DMS53 treated with DMSO at 0.1 percent for 48 hours (cell line): ENCODE measurements around the gene TCEAL3.
"Not testable (repeated sequence)": the region's sequence is repeated elsewhere in the genome, so short reads cannot be mapped to it uniquely, and the experiment has no call there.

Experiments used
- DNase-seq: peaks from one replicate; lab custom pipeline; 2025; ENCODE audit not compliant: unreplicated experiment; lab: John Stamatoyannopoulos, UW

Gene TCEAL3

DNA sequence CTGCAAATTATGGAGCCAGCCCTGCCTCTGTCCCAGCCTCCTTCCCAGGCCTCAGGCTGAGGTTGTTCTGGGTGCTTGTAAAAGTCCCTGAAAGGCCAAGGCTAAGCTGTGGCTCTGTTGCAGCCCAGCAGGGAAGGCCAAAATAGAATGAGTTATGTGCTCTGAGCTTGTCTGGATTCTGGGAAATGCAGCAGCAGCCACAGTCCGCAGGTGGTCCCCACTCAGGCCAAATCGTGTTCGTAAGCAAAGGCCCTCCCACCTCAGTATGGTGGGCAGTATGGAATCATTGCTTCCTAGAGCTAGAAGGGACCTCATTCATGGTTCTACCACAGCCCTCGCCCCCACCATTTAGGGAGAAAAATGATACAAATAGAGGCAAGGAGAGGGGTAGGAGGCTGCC lies 16.3 kb downstream of the TCEAL3 start:
- DNase-seq: no peak

DNA sequence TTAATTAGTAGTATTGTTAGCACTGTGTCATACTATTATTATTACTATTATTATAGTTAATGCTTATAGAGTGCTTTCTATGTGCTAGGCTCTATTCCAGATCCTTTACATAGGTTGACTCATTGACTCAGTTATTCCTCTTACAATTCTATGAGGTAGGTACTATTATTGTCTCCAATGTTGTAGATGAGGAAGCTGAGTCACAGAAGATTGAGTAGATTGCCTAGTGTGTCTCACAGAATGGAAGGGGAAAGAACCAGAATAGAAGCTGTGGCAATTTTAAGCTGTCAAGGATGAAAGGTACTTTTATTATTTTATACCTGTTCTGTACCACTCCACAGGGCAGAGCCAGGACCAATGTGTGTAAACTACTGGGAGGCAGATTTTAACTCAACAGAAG lies 19.1 kb downstream of the TCEAL3 start:
- DNase-seq: no peak

DNA sequence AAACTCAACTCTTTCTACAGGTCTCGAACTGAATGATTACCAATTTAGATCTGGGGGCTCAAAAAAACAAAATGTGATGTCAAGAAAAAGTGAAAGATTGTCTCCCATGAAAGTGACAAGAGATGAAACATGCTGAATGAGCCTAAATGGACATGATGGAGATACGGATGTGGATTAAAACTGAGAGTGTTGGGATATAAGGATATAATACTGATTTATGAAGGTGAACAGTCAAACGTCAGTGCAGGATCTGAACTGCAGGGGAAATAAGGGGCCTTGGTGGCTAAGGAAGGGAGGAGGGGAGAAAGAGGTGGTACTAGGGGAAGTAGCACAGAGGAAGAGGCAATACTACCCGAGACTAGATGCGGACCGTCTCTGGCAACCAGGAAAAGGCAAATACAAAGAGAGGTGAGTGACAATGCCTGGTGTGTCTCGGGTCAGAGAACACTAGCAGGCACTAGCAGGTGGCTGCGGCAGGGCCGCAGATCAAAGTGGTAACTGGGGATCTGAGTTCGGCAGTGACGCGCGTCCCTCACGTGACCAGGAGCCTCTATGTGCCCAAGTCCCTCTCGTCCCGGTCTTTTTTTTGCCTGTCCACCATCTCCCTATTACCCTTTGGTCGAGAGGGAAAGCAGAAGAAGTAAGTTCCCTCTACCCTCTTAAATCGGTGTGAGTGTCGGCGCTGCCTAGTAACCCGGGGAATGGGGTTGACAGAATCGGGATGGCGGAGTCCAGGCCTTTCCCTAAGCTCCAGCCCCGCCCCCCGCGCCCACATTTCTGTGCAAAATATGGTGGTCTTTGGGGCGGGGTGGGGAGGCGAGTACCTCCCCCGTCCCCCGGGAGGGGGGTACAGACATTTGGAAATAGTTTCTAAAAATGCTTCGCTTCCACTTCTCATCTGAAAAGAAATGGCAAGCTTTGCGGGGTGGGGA lies 20.9 kb downstream of the TCEAL3 start, which contains the start of gene TCEAL1:
TSS of gene TCEAL1 (plus strand) at position 590 of the 932 bp plus-strand sequence. CDS start 942 bp downstream, outside the sequence.
- peak; percentile 71 for DNase-seq

DNA sequence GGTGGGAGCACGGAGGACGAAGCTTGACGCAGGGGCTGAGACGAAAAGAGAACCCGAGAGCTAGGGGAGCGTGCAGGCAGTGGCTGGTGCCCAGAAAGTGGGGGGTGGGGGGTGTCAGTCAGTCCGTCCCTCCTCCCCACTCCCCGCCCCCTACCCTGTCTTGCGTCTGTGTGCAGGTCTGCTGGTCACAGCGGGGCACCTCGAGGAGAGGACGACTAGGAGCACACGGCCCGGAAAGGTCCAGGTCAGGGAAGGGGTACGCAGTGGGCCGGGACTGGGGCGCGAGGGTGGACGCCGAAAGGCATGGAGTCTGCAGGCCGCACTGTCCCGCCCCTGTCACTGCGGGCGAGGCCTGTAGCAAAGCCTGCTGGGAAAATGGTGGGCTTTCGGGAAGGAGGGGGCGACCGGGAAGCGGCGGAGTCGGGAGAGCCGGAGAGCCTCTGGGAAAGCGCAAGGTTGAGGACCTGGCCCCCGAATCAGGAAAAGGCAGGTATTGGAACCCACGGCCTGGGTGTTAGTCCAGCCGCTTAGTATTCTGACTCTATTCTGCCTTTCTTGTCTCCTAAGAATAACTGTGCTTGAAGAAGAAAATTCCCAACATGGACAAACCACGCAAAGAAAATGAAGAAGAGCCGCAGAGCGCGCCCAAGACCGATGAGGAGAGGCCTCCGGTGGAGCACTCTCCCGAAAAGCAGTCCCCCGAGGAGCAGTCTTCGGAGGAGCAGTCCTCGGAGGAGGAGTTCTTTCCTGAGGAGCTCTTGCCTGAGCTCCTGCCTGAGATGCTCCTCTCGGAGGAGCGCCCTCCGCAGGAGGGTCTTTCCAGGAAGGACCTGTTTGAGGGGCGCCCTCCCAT lies 21.8 kb downstream of the TCEAL3 start:
- DNase-seq: peak; percentile 17

DNA sequence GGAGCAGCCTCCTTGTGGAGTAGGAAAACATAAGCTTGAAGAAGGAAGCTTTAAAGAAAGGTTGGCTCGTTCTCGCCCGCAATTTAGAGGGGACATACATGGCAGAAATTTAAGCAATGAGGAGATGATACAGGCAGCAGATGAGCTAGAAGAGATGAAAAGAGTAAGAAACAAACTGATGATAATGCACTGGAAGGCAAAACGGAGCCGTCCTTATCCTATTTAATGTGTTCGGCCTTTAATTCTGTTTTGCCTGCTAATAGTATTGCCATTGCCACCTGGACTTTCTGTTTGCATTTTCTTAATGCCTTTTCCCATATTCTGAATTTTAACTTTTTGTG lies 22.4 kb downstream of the TCEAL3 start:
- DNase-seq: no peak

DNA sequence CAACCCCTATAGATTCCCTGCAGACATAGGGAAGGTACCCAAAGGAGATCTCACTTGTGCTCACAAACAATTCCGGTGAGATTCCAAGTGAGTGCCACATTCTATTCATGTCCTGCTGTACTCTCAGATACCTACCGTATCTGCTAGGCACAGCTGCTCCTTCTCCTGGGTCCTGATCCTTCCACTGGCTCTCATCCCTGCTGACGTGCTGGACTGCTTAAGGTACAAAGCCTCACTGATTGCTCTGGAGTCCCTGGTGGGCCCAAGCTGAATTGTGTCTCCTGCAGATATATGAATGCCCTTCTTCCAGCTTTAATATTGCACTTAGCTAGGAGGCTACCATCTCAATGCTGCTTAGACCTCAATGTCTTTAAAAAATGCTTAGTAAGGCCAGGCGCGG lies 23.4 kb downstream of the TCEAL3 start:
- DNase-seq: no peak

DNA sequence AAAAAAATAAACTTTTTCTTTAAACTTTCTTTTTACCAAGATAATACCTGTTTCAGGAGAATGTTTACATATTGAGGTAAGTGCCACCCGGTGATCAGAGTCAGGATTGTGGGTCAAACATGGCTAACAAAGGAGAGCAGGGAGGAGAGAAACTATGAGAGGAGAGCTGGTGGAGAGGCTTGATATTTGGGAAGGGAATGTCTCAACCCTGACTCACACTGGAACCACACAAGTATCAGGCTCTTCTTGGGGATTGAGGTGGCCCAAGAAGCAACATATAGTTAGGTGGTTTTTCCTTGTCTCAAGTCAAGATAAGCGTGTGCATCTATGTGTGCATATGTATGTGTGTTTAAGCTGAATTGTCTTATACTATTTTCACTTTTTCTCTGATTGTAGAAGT lies 27.7 kb downstream of the TCEAL3 start:
- DNase-seq: no peak

DNA sequence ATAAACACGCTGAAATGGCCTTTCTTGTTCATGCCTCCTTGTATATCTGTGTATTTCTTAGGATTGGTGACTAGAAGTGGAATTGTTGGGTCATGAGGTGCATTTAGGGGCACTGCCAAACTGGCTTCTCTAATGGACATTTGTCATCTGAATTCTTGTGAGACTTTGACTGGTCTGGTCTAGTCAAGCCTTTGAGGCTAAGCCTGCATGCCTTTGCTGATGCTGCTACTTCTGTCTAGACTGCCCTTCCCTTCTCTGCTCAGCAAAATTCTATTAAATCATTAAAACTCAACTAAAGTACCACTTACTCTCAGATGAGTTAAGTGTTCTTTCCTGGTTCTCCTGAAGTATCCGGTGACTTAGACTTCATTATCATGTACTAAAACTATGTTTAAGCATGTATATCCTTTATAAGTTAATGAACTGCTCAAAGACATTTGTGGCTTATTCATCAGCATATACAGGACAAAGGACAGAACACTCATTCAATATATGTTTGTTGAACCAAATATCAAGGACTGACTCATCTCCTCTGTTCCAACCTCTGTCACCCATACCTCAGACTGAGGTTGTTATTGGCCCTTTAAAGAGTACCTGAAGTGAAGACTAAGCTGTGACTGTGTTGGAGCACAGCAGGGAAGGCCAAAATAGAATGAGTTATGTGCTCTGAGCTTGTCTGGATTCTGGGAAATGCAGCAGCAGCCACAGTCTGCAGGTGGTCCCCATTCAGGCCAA lies 30.0 kb downstream of the TCEAL3 start:
- DNase-seq: peak; percentile 46

DNA sequence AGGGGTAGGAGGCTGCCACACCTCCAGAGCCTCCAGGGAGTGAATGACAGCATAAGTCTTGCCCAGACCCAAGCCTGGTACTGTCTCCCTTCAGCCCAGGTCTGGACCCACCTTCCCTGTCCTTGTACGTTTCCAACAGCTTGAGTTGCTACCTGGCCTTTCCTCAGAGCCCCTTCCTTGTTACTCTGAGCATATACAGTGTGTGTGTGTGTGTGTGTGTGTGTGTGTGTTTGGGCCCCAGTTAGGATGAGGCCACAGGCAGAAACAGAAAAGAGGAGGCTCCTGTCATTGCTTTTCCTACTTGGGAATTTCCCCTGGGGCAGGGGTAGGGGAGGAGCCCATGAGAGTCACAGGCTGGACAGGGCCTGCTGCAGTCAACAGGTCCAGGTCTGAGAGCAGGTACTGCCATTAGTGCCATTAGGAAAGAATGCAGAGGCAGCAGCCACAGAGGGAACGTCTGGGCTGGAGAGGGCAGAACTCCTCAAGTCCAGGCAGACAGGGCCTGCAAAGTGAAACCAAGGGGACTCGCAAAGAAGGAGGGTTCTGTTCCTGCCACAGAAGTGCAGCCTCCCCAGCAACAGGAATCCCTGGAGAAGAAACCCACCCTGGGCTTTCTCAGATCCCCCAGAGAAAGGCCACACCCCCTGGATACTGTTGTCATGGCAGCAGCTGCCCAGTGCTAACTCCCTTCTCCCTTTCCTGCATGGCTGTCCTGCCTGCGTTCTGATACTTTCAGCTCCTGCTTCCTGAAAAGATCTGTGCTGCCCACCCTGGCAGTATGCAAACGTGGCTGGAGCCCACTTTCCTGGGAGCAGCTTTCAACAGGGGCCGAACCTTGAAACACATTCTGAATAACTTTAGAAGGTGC lies 30.9 kb downstream of the TCEAL3 start:
- peak; percentile 4 for DNase-seq

DNA sequence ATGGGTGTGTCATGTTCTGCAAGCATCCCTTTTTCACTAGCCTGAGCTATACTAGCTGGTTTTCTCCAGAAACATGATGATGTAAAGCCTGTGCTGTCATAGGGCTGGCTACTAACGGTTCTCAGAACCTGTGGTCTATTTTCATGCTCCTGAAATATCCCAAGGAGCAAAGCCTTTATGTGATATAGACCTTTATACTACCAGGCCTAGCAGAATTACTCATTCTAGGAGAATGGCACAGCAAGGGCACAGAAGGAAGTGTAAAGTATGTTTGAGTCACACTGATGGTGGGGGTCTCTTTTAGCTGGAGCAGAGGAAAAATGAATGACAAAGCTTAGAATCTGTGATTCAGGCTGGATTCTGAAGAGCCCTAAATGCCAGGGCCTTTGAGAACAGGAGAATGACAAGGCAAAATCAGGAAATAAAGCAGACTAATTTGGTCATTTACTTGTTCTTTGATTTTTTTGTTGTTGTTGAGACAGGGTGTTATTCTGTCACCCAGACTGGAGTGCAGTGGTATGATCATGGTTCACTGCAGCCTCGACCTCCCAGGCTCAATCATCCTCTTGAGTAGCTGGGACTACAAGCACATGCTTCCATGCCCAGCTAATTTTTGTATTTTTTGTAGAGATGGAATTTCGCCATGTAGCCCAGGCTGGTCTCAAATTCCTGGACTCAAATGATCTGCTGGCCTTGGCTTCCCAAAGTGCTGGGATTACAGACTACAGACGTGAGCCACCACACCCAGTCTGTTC lies 32.8 kb downstream of the TCEAL3 start:
- DNase-seq: no peak

DNA sequence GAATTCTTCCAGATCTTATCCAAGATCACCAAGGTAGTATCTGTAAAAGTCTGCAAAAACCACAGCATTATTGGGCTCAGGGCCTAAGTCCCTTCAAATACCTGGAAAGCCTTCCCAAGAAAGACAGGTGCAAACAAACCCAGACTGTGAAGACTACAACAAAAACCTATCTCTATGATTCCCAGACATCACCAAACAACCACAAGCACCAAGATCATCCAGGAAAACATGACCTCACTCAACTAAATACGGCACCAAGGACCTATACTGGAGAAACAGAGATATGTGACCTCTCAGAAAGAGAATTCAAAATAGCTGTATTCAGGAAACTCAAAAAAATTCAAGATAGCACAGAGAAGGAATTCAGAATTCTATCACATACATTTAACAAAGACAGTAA lies 36.4 kb downstream of the TCEAL3 start:
- no peak for DNase-seq

DNA sequence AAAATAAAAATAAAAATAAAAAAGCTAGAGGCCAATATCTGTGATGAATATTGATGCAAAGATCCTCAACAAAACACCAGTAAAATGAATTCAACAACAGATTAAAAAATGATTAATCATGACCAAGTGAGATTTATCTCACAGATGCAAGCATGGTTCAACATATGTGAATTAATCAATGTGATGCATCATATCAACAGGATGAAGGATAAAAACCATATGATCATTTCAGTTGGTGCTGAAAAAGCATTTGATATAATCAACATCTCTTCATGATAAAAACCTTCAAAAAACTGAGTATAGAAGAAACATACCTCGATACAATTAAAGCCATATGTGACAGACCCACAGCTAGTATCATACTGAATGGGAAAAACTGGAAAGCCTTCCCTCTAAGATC lies 39.9 kb downstream of the TCEAL3 start:
- DNase-seq: no peak

DNA sequence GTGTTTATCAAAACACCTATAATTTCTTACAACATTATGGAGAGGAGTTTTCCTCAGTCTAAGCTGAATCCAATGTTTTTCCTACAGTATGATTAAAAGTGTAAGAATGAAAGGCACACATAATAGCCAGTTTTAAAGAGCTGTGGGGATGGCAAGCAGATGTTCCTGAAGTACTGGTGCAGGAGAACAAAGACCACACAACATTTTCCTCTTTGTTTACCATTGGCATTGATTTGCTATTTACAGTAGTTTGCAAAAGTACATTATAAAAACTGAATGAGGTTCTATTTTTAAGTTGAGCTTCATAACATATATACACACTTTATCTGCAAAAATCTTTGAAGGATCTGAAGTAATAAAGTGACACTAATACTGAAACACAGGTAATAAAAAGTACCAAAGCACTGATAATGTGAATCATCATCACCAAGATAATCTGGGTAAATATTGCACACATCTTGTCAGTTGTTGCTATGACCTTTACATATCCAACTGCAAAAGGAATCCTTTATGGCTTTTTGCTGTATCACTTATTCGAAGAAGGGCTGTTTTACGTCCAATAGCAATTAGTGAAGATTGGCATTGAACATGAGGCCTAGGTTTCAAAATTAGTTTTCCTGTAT lies 43.5 kb downstream of the TCEAL3 start:
- DNase-seq: no peak

DNA sequence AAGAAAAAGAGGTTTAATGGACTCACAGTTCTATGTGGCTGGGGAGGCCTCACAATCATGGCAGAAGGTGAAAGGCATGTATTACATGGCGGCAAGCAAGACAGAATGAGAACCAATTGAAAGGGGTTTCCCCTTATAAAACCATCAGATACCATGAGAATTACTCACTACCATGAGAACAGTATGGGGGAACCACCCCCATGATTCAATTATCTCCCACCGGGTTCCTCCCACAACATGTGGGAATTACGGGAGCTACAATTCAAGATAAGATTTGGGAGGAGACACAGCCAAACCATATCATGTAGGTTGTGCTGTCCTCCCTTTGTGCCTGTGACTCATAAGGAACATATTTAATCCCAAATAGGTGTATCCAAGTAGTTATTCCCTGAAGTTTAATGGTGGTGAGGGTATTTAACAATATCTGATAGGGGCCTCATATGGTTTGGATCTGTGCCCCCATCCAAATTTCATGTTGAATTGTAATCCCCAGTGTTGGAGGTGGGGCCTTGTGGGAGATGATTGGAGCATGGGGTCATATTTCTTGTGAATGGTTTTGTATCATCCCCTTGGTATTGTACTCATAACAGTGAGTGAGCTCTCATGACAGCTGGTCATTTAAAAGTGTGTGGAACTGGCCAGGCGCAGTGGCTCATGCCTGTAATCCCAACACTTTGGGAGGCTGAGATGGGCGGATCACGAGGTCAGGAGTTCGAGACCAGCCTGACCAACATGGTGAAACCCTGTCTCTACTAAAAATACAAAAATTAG lies 47.7 kb downstream of the TCEAL3 start:
- DNase-seq: not testable (repeated sequence)

DNA sequence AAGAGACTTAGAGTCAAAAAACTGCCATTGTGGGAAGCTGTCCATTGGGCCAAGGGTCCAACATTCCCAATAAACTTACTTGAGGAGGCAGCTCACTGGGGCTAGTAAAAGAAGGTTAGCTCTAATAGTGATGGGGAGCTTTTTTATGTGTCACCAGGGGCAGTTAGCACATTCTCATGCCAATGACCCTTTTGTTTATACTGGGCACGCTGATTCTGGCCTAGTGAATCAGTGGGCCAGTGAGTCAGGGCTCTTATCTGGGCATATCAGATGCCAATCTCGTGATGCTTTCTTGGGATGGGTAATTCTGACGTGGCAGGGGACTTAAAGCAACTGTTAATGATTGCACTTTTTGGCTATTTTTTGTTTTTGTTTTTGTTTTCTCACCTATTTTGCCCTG lies 48.9 kb downstream of the TCEAL3 start:
- no peak for DNase-seq

DNA sequence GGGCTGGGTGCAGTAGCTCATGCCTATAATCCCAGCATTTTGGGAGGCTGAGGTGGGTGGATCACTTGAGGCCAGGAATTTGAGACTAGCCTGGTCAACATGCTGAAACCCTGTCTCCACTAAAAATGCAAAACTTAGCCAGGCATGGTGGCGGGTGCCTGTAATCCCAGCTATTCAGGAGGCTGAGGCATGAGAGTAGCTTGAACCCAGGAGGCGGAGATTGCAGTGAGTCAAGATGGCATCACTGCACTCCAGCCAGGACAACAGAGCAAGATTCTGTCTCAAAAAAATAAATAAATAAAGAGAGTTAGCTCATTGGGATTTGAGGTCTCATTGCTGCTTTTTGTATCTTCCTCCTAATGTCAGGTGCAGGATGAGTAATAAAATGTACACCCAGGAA lies 49.3 kb downstream of the TCEAL3 start:
- DNase-seq: not testable (repeated sequence)

DNA sequence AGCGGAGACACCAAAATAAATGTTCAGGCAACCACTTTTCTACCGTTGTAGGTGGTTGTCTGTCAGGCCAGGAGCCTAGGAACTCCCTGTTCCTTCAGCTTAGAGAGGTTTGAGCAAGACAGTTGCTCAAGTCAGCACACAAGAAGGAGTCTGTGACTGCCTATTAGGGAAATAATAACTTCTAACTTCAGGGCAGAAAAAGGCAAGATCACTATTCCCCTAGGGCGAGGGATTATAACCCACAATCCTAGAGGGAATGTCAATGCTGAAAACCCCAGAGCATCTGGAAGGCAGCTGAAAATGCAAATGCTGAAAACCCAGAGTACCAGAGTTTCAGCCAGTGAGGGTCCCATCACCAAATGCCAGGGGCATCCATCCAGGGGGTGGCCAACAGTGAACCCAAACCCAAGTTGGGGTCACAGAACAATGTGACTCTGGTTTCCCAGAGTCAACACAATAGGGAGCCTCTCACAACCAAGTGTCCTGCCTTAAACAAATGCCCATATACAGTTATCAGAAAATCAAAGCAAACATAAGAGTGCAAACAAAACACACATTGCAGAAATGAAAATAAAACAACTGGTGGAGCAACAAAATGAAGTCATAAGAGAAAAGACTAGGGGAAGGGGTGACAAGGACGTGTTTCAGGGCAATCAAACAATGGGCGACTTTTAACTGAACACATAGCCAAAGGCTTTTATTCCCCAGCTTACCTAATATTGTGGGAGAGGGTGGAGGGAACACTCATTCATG lies 51.1 kb downstream of the TCEAL3 start:
- no peak for DNase-seq

DNA sequence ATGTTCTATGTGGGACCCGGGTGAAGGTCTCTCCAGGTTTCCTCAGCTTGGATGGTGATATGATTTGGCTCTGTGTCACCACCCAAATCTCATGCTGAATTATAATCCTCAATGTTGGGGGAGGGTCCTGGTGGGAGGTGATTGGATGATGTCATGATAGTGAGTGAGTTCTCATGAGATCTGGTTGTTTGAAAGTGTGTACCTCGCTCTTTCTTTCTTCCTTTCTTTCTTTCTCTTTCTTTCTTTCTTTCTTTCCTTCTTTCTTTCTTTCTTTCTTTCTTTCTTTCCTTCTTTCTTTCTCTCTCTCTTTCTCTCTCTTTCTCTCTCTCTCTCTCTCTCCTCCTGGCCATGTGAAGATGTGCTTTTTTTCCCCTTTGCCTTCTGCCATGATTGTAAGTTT lies 51.7 kb downstream of the TCEAL3 start:
- not testable (repeated sequence) for DNase-seq
